ENCODE results near the gene UBE2D4.
"Not testable (repeated sequence)": the region's sequence is repeated elsewhere in the genome, so short reads cannot be mapped to it uniquely, and the experiment has no call there.

Gene UBE2D4

DNA sequence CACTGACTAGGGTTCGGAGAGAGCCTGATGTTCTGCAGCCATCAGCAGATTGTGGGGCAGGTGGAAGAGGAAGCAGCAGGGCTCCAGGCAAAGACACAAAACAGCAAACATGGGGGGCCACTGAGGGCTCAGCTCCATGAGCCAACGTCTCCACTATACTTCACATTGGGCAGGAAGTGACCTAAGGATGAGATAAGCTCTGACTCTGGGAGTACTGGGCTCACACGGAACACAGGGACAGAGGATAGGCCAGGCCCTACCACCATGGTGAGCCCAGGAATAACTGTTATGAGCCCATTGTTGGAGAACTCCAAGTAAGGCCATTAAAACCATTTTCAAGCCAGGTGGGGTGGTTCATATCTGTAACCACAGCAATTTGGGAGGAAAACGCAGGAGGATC is 42.0 kb upstream of the UBE2D4 start:
- DNase-seq (ENCODE audit: insufficient read length, low spot score) (no peak), FAIRE-seq (no peak)
- TF ChIP-seq, protein P1, sequence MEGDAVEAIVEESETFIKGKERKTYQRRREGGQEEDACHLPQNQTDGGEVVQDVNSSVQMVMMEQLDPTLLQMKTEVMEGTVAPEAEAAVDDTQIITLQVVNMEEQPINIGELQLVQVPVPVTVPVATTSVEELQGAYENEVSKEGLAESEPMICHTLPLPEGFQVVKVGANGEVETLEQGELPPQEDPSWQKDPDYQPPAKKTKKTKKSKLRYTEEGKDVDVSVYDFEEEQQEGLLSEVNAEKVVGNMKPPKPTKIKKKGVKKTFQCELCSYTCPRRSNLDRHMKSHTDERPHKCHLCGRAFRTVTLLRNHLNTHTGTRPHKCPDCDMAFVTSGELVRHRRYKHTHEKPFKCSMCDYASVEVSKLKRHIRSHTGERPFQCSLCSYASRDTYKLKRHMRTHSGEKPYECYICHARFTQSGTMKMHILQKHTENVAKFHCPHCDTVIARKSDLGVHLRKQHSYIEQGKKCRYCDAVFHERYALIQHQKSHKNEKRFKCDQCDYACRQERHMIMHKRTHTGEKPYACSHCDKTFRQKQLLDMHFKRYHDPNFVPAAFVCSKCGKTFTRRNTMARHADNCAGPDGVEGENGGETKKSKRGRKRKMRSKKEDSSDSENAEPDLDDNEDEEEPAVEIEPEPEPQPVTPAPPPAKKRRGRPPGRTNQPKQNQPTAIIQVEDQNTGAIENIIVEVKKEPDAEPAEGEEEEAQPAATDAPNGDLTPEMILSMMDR (IDR thresholded peaks at IDR 0.05; ENCODE audit: insufficient read depth, missing control alignments) = no peak

DNA sequence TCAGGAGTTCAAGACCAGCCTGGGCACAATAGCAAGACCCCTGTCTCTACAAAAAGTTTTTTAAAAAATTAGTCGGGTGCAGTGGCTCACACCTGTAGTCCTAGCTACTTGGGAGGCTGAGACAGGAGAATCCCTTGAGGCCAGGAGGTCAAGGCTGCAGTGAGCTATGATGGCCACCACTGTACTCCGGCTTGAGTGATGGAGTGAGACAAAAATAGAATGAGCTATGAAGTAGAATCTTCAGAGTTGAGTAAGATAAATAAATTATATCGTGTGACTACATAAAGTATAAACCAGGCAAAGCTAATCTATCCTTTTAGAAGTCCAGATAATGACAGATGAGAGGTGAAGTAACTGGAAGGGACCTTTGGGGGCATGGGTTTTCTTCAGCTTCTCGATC is 41.6 kb upstream of the UBE2D4 start:
- TF ChIP-seq, protein P1 (IDR thresholded peaks at IDR 0.05; ENCODE audit: insufficient read depth, missing control alignments) = no peak
- DNase-seq (ENCODE audit: insufficient read length, low spot score) (no peak), FAIRE-seq (no peak)

DNA sequence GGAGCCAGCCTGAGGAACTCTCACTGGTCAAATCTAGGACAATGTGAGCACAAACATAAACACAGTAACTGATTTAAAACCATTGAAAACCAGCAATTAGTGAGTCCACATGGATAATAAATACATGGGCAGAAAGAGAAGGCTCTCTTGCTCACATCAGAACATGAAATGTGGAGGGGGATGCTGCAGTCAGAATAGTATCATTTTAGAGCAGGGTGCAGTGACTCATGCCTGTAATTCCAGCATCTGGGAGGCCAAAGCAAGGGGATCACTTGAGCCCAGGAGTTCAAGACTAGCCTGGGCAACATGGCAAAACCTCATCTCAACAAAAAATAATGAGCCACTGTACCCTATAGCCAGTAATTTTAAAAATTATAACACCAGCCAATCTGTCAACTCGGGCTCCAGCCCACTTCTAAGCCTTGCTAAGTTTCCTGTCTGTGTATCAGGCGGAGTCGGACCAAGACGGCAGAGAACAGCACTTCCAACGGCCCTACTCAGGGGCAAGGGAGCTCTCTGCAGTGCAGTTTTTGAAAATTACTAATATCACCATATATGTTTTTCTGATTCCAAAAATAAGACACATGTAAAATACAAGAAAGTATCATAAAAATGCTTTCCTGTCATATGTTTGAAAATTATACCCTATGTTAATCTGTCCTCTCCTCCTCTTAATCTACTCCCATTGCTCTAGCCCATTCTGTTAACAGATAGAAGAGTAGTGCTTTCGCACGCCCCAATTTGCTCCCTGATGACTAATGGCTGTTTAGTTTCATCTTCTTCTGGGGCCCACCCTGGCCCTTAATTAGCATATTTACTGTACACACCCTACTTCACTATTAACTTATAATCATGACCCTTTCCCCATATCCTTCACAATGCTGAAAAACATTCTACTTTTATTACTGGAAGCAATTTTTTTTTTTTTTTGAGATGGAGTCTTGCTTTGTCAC is 37.0 kb upstream of the UBE2D4 start:
- FAIRE-seq = no peak
- no peak for DNase-seq (ENCODE audit: insufficient read length, low spot score)
- TF ChIP-seq, protein P1 (IDR thresholded peaks at IDR 0.05; ENCODE audit: insufficient read depth, missing control alignments) = no peak

DNA sequence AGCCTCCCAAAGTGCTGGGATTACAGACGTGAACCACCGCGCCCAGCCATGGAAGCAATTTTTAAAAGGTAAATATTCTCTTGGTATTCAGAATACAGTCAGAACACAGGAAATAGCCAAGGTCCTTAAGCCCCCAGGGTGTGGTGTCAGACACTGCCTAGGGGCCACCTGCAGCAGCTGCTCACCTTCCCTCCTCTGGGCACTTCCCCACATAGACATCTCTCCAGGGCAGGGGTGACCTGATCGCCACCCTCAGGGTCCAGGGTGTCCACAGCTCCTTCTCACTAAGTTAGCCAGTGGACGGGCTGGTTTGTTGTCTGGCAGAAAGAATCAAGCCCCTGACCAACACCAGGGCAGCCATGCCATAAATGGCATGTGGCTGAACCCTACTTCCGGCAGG is 35.8 kb upstream of the UBE2D4 start:
- TF ChIP-seq, protein P1 (IDR thresholded peaks at IDR 0.05; ENCODE audit: insufficient read depth, missing control alignments) = no peak
- DNase-seq (ENCODE audit: insufficient read length, low spot score) (no peak), FAIRE-seq (no peak)

DNA sequence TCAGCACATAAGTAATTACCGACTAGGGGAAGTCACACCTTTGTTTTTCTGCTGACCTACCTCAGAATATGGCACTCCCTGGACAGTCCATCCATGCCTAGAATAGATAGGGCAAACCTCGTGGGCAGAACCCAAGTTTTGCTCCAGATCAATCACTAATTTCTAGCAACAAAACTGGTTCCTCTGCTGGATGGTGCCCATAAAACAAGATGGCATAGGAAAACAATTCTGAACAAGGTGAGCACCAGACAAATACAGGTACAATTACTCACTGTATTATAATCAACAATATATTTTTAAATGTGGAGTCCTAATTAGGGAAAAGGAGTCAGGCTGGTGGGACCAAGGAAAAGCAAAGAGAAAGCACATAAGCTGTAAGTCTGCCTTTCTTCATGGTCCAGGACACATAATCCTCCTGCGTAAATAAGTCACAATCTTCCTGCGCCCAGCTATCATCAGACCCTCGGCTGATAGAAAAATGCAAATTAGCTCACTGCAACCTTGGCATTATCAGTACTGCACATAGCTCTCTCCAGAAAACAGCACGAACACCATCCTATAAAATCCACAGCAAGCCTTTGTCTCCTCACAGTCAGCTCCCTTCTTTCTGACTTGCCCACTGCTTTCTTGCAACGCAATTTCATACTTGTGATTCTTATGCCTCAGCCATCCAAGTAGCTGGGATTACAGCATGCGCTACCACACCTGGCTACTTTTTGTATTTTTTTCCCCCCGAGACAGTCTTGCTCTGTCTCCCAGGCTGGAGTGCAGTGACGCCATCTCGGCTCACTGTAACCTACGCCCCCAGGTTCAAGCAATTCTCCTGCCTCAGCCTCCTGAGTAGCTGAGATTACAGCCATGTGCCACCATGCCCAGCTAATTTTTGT is 34.9 kb upstream of the UBE2D4 start:
- no peak for DNase-seq (ENCODE audit: insufficient read length, low spot score)
- TF ChIP-seq, protein P1 (IDR thresholded peaks at IDR 0.05; ENCODE audit: insufficient read depth, missing control alignments) = no peak
- no peak for FAIRE-seq

DNA sequence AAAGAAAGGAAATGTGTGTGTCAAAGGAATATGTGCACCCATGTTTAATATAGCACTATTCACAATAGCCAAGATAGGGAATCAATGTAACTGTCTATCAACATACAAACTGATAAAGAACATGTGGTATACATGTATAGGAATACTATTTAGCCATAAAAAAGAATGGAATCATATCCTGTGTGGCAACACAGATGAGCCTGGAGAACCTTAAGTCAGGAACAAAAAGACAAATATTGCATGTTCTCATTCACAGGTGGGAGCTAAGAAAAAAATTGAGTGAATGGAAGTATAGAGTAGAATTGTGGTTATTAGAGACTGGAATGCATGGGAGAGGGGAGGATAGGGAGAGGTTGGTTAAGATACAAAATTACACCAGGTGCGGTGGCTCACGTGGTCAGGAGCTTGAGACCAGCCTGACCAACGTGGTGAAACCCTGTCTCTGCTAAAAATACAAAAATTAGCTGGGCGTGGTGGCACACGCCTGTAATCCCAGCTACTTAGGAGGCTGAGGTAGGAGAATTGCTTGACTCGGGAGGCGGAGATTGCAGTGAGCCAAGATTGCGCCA is 30.3 kb upstream of the UBE2D4 start:
- TF ChIP-seq, protein P1 (IDR thresholded peaks at IDR 0.05; ENCODE audit: insufficient read depth, missing control alignments) = no peak
- no peak for FAIRE-seq
- DNase-seq (ENCODE audit: insufficient read length, low spot score) = no peak

DNA sequence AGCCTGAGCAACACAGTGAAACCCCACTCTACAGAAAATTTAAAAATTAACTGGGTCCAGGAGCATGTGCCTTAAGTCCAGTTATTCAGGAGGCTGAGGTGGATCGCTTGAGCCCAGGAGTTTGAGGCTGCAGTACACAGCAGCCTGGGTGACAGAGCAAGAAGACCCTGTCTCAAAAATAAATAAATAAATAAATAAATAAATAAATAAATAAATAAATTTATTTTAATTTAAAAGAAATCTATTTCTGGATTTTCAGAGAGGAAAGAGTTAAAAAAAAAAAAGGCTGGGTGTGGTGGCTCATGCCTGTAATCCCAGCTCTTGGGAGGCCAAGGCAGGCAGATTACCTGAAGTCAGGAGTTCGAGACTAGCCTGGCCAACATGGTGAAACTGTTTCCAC is 27.7 kb upstream of the UBE2D4 start:
- not testable (repeated sequence) for DNase-seq (ENCODE audit: insufficient read length, low spot score); FAIRE-seq

All from D721Med (cell line).